ENCODE measurements around the gene PDE3B. TPM values are rescaled to one million over a fixed set of nuclear protein-coding genes. Genes with fewer than 3 reads are reported as not detected.

The PDE3B gene
- polyA plus RNA-seq, 3 donors, result 4.0 to 6.0 (median 5.2) TPM

DNA sequence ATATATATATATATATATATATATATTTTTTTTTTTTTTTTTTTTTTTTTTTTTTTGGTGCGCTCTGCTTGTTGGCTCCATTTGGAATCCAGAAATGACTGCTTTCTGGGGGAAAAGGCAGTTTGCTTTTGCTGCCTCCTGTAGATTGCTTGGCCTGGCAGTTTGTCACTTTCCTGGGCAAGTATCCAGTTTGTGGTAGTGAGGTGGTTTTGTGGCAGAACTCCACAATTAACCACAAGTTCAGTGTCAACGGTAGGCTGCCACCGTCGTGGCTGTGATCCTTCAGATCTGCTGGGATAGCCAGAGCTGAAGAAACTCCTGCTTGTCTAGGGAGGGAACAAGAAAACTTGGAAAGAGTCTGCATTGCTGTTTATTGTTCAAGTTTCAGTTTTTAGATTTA, 5.0 kb upstream of the PDE3B start:
- Histone ChIP-seq H3K27me3 (ENCODE audit: control insufficient read depth in 2 of 2, insufficient read depth in 2 of 2, low read length in 2 of 2) (no peaks in the 10 kb centered on the region), H3K9ac (ENCODE audit: insufficient read depth, low read length, poor library complexity, severe bottlenecking) (no peak overlapping the region), H3K9me3 (replicated peaks in 1 of 2; ENCODE audit: control insufficient read depth in 1 of 2, insufficient read depth in 1 of 2, low read length in 2 of 2) (no peaks in the 10 kb centered on the region), H2AFZ (ENCODE audit: insufficient read depth, low read depth, low read length, poor library complexity, severe bottlenecking) (no peak overlapping the region), H4K20me1 (ENCODE audit: insufficient read depth, low read length) (no peaks in the 10 kb centered on the region), H3K36me3 (replicated peaks in 1 of 2; ENCODE audit: control insufficient read depth in 1 of 2, insufficient read depth in 2 of 2, low read length in 2 of 2) (no peaks in the 10 kb centered on the region), H3K27ac (ENCODE audit: low read depth in 1 of 2, low read length in 2 of 2) (no peak overlapping the region), H3K4me1 (ENCODE audit: control insufficient read depth in 1 of 2, insufficient read depth in 2 of 2, low read length in 2 of 2) (peaks cover 35 to 49% of the 10 kb centered on the region in 2 donors), H3K79me2 (ENCODE audit: insufficient read depth, low read length) (peaks cover 22% of the 10 kb centered on the region), H3K4me2 (replicated peaks; ENCODE audit: extremely low read depth, low read length, poor library complexity, severe bottlenecking) (no peak overlapping the region), H3K4me3 (replicated peaks in 1 of 3; ENCODE audit: low read depth in 2 of 3, low read length in 3 of 3) (no peak overlapping the region)
- TF ChIP-seq, protein P1, sequence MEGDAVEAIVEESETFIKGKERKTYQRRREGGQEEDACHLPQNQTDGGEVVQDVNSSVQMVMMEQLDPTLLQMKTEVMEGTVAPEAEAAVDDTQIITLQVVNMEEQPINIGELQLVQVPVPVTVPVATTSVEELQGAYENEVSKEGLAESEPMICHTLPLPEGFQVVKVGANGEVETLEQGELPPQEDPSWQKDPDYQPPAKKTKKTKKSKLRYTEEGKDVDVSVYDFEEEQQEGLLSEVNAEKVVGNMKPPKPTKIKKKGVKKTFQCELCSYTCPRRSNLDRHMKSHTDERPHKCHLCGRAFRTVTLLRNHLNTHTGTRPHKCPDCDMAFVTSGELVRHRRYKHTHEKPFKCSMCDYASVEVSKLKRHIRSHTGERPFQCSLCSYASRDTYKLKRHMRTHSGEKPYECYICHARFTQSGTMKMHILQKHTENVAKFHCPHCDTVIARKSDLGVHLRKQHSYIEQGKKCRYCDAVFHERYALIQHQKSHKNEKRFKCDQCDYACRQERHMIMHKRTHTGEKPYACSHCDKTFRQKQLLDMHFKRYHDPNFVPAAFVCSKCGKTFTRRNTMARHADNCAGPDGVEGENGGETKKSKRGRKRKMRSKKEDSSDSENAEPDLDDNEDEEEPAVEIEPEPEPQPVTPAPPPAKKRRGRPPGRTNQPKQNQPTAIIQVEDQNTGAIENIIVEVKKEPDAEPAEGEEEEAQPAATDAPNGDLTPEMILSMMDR (IDR thresholded peaks at IDR 0.05), result no peak
- no CpG with 5 or more reads among the region's 4 CpGs for WGBS (ENCODE audit: insufficient coverage)
- peaks cover 0 to 4% (median 2%) of the 10 kb centered on the region in 3 donors for H3K27me3 Mint-ChIP-seq (ENCODE audit: low read depth in 3 of 3)
- no peak for DNase-seq
- H3K9me3 Mint-ChIP-seq, result peaks cover 0 to 2% (median 0%) of the 10 kb centered on the region in 7 donors
- H3K4me1 Mint-ChIP-seq, result peaks cover 54% of the 10 kb centered on the region
- peak overlapping the region in 1 of 7 donors; percentile 50 for H3K27ac Mint-ChIP-seq
- H3K4me3 Mint-ChIP-seq, result no peak overlapping the region
- H3K36me3 Mint-ChIP-seq, result peaks cover 0 to 3% of the 10 kb centered on the region in 2 donors
- intact Hi-C loops (cut with micrococcal nuclease), result loop anchor here in 1 of 2 donors (5.0 kb wide), 1 partner anchor 116 kb away; the partner anchor contains the start of gene PSMA1

DNA sequence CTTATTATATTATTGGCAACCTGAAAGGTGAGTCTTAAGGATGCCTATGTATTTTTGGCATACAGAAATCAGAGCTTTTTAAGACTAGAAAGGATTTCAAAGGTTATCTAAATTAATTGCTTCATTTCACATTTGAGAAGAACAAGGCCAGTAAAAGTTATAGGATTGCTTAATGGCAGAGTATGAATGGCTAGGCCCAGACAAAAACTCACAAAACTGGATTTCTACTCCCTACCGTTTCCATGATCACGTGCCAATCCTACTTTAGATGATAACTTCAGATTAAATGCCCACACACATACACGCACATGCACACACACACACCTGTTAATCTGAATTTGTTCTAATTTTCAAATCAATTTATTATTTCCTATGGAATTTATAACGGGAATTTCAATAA, 1.8 kb upstream of the PDE3B start:
- Histone ChIP-seq H3K4me1 (ENCODE audit: control insufficient read depth in 1 of 2, insufficient read depth in 2 of 2, low read length in 2 of 2) (peaks cover 27 to 35% of the 10 kb centered on the region in 2 donors), H3K9ac (ENCODE audit: insufficient read depth, low read length, poor library complexity, severe bottlenecking) (no peak overlapping the region), H3K27ac (ENCODE audit: low read depth in 1 of 2, low read length in 2 of 2) (no peak overlapping the region), H3K4me2 (replicated peaks; ENCODE audit: extremely low read depth, low read length, poor library complexity, severe bottlenecking) (no peak overlapping the region), H4K20me1 (ENCODE audit: insufficient read depth, low read length) (no peaks in the 10 kb centered on the region), H3K27me3 (ENCODE audit: control insufficient read depth in 2 of 2, insufficient read depth in 2 of 2, low read length in 2 of 2) (no peaks in the 10 kb centered on the region), H3K4me3 (replicated peaks in 1 of 3; ENCODE audit: low read depth in 2 of 3, low read length in 3 of 3) (no peak overlapping the region), H3K36me3 (replicated peaks in 1 of 2; ENCODE audit: control insufficient read depth in 1 of 2, insufficient read depth in 2 of 2, low read length in 2 of 2) (no peaks in the 10 kb centered on the region), H2AFZ (ENCODE audit: insufficient read depth, low read depth, low read length, poor library complexity, severe bottlenecking) (no peak overlapping the region), H3K79me2 (ENCODE audit: insufficient read depth, low read length) (peaks cover 52% of the 10 kb centered on the region), H3K9me3 (replicated peaks in 1 of 2; ENCODE audit: control insufficient read depth in 1 of 2, insufficient read depth in 1 of 2, low read length in 2 of 2) (no peaks in the 10 kb centered on the region)
- TF ChIP-seq, protein P1 (IDR thresholded peaks at IDR 0.05), result no peak
- Mint-ChIP-seq H3K36me3 (peaks cover 0 to 3% of the 10 kb centered on the region in 2 donors), H3K27me3 (ENCODE audit: low read depth in 3 of 3) (peaks cover 2 to 4% (median 2%) of the 10 kb centered on the region in 3 donors), H3K4me1 (peaks cover 39% of the 10 kb centered on the region), H3K9me3 (peaks cover 0 to 2% (median 0%) of the 10 kb centered on the region in 7 donors), H3K27ac (no peak overlapping the region), H3K4me3 (no peak overlapping the region)
- 100% methylated on average over 1 of the region's 4 CpGs for WGBS (ENCODE audit: insufficient coverage)
- no peak for DNase-seq
- intact Hi-C loops (cut with micrococcal nuclease), result loop anchor here (5.0 to 10.0 kb wide), 3 partner anchors 97 to 263 kb away; no protein-coding TSS in a partner anchor

Data from CD14-positive monocyte (primary cell).